ENCODE data around the gene PLA2G6. TPM values are rescaled to one million over a fixed set of nuclear protein-coding genes. Genes with fewer than 3 reads are reported as not detected.

Gene PLA2G6
- total and polyA plus RNA-seq, 3 donors from 2014 or later, result 89.4 to 135 (median 122) TPM

DNA sequence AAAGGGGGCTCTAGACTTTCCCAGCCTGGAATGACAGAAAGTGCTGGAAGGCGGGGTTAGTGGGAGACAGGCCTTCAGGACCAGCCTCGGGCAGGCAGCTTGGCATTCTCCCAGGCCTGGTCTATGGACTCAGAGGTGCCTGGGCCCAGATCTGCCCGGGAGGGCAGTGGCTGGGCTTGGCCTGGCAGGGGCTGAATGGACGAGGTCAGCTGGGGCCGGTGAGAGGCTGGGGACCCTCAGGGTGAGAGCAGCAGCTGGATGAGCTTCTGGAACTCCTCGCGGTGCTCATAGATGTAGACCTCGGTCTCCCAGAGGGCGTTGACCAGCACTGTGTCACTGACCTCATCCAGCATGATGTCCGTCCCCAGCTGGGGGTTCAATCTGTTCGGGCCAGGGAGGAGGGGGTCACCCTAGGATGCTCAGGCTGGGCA, 69.7 kb downstream of the PLA2G6 start:
- peaks cover 15% of the 10 kb centered on the region for H3K4me1 ChIP-seq
- 74 to 86% methylated on average over 3 to 11 of the region's 11 CpGs for WGBS, 2 donors
- no peak overlapping the region for H3K27ac ChIP-seq
- intact Hi-C loops (cut with DNase I; ENCODE audit: low total_unique reads), result no loop called here
- no peak overlapping the region for H3K4me3 ChIP-seq
- no peaks in the 10 kb centered on the region for H3K9me3 ChIP-seq
- DNase-seq, result no peak
- H3K27me3 ChIP-seq, result no peaks in the 10 kb centered on the region
- no peaks in the 10 kb centered on the region for H3K36me3 ChIP-seq (ENCODE audit: low read depth, missing control alignments)
- TF ChIP-seq CTCF (IDR thresholded peaks at IDR 0.05) (no peak), POLR2A (IDR thresholded peaks at IDR 0.05) (no peak)

DNA sequence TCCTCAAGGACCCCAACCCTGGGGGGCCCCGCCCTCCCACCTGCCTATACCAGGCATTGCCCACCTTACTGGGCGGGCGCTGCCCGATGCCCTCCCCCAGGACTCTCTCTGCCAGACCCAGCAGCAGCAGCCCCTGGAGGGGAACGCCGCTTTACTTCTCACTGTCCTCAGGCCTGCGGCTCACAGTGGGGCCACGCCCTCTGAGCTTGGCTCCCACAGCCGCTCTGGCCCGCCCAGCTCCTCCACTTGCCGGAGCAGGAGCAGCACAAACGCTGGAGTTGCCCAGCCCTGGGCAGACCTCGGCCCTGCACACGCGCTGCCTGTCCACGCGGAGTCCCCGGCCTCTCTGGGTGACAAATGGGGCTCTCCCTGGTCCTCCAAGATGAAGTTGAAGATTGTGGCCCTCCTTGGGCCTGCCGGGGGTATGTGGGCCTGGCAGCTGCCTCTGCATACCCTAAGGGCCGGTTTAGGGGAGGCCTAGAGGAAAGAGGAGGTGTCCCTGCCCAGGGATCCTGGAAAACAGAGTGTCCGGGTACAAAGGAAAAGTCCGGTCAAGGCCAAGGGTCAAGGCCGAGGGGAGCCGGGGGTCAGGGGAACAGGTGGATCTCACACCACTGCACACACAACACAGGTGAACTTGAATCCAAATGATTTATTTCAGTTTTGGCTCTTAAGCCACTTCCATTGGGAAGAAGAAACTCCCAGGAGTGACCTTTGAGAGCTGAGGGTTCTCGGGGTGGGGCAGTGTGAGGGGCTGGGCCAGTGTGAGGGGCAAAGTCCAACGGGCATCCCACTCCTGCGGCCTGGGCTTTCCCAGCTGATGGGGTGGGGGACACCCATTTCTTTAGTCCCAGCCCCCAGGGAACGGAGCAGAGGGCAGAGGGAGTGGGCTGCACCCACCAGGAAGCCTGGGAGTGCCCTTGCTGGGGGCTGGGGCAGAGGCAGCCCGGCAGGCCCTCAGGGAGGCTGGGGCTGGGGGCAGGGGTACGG, 70.5 kb downstream of the PLA2G6 start:
- Histone ChIP-seq H3K4me3 (no peak overlapping the region), H3K9me3 (no peaks in the 10 kb centered on the region), H3K27ac (no peak overlapping the region), H3K27me3 (no peaks in the 10 kb centered on the region), H3K4me1 (peaks cover 15% of the 10 kb centered on the region), H3K36me3 (ENCODE audit: low read depth, missing control alignments) (no peaks in the 10 kb centered on the region)
- intact Hi-C loops (cut with DNase I; ENCODE audit: low total_unique reads), result no loop called here
- WGBS, 2 donors, result 78 to 85% methylated on average over 15 to 30 of the region's 30 CpGs
- no peak for TF ChIP-seq CTCF (IDR thresholded peaks at IDR 0.05)
- TF ChIP-seq POLR2A (IDR thresholded peaks at IDR 0.05), result no peak
- DNase-seq, result no peak

DNA sequence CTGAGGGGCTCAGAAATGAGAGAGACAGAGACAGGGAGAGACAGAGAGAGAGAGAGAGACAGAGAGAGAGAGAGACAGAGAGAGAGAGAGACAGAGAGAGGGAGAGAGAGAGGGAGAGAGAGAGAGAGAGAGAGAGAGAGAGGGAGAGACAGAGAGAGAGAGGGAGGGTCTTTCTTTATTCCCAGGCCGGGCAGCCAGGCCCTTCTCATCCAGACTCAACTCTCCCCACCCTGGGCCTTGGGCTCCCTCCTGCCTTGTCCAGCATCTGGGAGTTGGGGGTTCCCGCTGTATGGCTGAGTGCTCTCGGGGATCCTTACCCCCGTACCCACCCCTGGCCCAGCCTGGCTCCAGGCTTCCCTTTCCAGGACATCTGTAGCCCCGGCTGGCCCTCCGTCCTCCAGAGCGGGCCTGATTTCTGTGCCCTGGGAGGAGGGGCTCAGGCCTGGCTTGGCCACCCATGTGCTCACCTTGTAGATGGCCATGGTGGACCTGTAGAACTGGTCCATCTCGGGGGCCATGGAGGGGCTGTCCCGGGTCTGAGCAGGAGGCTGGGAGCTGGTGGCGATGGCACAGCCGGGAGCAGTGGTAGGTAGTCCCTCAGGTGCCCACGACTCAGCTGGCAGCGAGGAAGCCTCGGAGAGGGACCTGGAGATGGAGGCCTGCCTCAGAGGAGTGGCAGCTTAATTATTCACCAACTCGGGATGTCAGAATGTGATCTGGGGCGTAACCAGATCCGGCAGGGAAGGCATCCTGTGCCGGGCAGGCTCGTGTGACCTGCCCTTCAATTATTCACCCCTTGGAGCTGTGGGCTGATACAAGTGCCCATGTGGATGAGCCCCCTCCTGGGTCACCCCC, 71.4 kb downstream of the PLA2G6 start, which contains the start of gene BAIAP2L2:
BAIAP2L2 (minus strand) TSS at position 677 of the 855 bp plus-strand sequence; CDS start at position 518, 159 bp downstream.
- H3K4me3 ChIP-seq, result no peak within 1 kb of the TSS
- 91 to 96% methylated on average over 9 to 19 of the region's 19 CpGs for WGBS, 2 donors
- no peaks in the 10 kb centered on the region for H3K27me3 ChIP-seq
- intact Hi-C loops (cut with DNase I; ENCODE audit: low total_unique reads), result no loop called here
- peaks cover 15% of the 10 kb centered on the region for H3K4me1 ChIP-seq
- no peaks in the 10 kb centered on the region for H3K9me3 ChIP-seq
- no peaks in the 10 kb centered on the region for H3K36me3 ChIP-seq (ENCODE audit: low read depth, missing control alignments)
- TF ChIP-seq CTCF (IDR thresholded peaks at IDR 0.05), result no peak
- no peak for TF ChIP-seq POLR2A (IDR thresholded peaks at IDR 0.05)
- no peak within 1 kb of the TSS for H3K27ac ChIP-seq
- DNase-seq, result no peak

DNA sequence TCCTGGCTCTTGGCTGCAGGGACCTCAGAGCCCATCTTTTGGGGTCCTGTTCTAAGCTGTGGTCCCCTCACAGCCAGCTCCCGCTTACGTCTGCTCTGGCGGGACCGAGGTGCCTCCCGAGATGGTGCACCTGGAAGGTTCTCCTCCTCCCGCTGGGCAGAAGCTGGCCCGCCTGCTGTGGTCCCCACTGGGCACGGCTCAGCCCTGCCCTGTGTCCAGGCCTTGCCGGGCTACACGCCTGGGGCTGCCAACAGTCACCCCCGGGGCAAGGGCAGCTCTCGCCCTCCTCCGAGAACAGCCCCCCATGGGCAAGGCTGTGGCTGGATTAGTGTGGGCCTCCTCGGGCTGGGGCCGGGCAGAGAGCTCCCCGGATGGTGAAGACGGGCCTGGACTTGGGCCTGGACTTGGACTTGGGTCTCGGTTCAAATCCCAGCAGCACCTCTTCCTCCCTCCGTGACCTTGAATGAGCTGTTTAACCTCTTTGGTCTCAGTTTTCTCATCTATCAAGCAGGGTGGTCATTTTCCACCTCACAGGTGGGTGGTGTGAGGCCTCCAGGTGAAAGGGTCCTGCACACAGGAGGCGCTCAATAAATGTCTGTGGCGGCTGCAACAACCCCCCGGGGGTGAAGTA, 72.1 kb downstream of the PLA2G6 start:
- DNase-seq, result no peak
- Histone ChIP-seq H3K9me3 (no peaks in the 10 kb centered on the region), H3K27ac (no peak overlapping the region), H3K4me3 (no peak overlapping the region), H3K36me3 (ENCODE audit: low read depth, missing control alignments) (no peaks in the 10 kb centered on the region), H3K4me1 (peaks cover 12% of the 10 kb centered on the region), H3K27me3 (no peaks in the 10 kb centered on the region)
- intact Hi-C loops (cut with DNase I; ENCODE audit: low total_unique reads), result no loop called here
- TF ChIP-seq POLR2A (IDR thresholded peaks at IDR 0.05) (no peak), CTCF (IDR thresholded peaks at IDR 0.05) (no peak)
- WGBS, 2 donors, result 89 to 95% methylated on average over 16 to 20 of the region's 22 CpGs
